ENCODE measurements around the gene LHFPL3.

DNA sequence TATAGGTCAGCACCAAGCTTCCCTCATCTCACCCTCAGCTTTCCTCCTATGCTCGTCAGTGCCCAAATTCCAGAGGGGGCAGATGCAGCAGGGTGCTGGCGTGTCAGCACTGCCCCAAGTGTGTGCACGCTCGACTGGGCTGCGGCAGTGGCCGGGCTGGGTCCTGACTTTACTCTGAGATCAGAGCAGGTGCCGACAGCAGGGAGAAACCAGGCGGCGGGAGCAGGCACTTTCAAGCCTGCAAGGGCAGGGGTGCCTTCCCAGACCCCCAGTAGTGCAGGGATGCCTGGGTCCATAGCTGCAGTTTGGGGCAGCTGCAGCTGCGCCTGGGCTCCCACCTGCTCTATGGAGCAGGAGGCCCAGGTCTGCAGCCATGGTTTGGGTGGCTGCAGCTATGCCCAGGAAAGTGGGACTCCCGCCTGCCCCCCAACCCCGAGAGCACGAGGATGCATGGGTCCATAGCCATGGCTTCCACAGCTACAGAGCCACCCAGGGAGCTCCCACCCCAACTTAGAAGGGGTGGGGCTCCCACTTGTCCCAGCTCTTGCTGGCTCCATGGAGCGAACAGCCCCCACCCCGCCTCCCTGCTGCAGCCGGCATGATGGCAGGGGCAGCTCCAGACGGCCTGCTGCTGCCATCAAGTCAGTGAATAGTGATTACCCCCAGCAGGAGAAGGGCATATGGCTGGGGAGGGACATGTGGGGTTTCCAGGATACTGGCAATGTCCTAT lies 486.4 kb downstream of the LHFPL3 start:
- TF ChIP-seq, protein P1, sequence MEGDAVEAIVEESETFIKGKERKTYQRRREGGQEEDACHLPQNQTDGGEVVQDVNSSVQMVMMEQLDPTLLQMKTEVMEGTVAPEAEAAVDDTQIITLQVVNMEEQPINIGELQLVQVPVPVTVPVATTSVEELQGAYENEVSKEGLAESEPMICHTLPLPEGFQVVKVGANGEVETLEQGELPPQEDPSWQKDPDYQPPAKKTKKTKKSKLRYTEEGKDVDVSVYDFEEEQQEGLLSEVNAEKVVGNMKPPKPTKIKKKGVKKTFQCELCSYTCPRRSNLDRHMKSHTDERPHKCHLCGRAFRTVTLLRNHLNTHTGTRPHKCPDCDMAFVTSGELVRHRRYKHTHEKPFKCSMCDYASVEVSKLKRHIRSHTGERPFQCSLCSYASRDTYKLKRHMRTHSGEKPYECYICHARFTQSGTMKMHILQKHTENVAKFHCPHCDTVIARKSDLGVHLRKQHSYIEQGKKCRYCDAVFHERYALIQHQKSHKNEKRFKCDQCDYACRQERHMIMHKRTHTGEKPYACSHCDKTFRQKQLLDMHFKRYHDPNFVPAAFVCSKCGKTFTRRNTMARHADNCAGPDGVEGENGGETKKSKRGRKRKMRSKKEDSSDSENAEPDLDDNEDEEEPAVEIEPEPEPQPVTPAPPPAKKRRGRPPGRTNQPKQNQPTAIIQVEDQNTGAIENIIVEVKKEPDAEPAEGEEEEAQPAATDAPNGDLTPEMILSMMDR (conservative IDR thresholded peaks at IDR 0.05 in 1 of 2, IDR thresholded peaks at IDR 0.05 in 1 of 2; ENCODE audit: low read depth in 1 of 2, low read length in 2 of 2), result no peak
- TF ChIP-seq EZH2 (IDR thresholded peaks at IDR 0.05; ENCODE audit: low read length, missing control alignments), result no peak

All from fibroblast of lung (primary cell).